ENCODE measurements around the gene SOX11. TPM values are rescaled to one million over a fixed set of nuclear protein-coding genes. Genes with fewer than 3 reads are reported as not detected.

The SOX11 gene
- polyA plus RNA-seq, 3 donors, result not detected

- H3K27me3 ChIP-seq (ENCODE audit: control insufficient read depth in 2 of 2, insufficient read depth in 2 of 2, low read length in 2 of 2), result no peaks in the 10 kb centered on the region
- H3K4me3 ChIP-seq (replicated peaks in 1 of 3; ENCODE audit: low read depth in 2 of 3, low read length in 3 of 3), result no peak overlapping the region
- H3K4me3 Mint-ChIP-seq, result no peak overlapping the region
- no peak overlapping the region for H3K27ac Mint-ChIP-seq
- intact Hi-C loops (cut with micrococcal nuclease), result no loop called here
- H3K36me3 ChIP-seq (replicated peaks in 1 of 2; ENCODE audit: control insufficient read depth in 1 of 2, insufficient read depth in 2 of 2, low read length in 2 of 2), result no peaks in the 10 kb centered on the region
- no peak for DNase-seq
- H3K4me2 ChIP-seq (replicated peaks; ENCODE audit: extremely low read depth, low read length, poor library complexity, severe bottlenecking), result no peak overlapping the region
- H4K20me1 ChIP-seq (ENCODE audit: insufficient read depth, low read length), result no peaks in the 10 kb centered on the region
- no peak overlapping the region for H3K9ac ChIP-seq (ENCODE audit: insufficient read depth, low read length, poor library complexity, severe bottlenecking)
- 97% methylated on average over 5 of the region's 7 CpGs for WGBS (ENCODE audit: insufficient coverage)
- TF ChIP-seq, protein P1, sequence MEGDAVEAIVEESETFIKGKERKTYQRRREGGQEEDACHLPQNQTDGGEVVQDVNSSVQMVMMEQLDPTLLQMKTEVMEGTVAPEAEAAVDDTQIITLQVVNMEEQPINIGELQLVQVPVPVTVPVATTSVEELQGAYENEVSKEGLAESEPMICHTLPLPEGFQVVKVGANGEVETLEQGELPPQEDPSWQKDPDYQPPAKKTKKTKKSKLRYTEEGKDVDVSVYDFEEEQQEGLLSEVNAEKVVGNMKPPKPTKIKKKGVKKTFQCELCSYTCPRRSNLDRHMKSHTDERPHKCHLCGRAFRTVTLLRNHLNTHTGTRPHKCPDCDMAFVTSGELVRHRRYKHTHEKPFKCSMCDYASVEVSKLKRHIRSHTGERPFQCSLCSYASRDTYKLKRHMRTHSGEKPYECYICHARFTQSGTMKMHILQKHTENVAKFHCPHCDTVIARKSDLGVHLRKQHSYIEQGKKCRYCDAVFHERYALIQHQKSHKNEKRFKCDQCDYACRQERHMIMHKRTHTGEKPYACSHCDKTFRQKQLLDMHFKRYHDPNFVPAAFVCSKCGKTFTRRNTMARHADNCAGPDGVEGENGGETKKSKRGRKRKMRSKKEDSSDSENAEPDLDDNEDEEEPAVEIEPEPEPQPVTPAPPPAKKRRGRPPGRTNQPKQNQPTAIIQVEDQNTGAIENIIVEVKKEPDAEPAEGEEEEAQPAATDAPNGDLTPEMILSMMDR (IDR thresholded peaks at IDR 0.05), result no peak
- no peak overlapping the region for H2AFZ ChIP-seq (ENCODE audit: insufficient read depth, low read depth, low read length, poor library complexity, severe bottlenecking)
- H3K27ac ChIP-seq (ENCODE audit: low read depth in 1 of 2, low read length in 2 of 2), result no peak overlapping the region
- no peaks in the 10 kb centered on the region for H3K4me1 ChIP-seq (ENCODE audit: control insufficient read depth in 1 of 2, insufficient read depth in 2 of 2, low read length in 2 of 2)
- no peaks in the 10 kb centered on the region for H3K79me2 ChIP-seq (ENCODE audit: insufficient read depth, low read length)
- peaks cover 6 to 10% (median 8%) of the 10 kb centered on the region in 7 donors for H3K9me3 Mint-ChIP-seq
- H3K36me3 Mint-ChIP-seq, result no peaks in the 10 kb centered on the region
- H3K27me3 Mint-ChIP-seq (ENCODE audit: low read depth in 3 of 3), result peaks cover 2% of the 10 kb centered on the region in 3 donors
- H3K4me1 Mint-ChIP-seq, result no peaks in the 10 kb centered on the region
- no peaks in the 10 kb centered on the region for H3K9me3 ChIP-seq (replicated peaks in 1 of 2; ENCODE audit: control insufficient read depth in 1 of 2, insufficient read depth in 1 of 2, low read length in 2 of 2)
Observed at GRCh38 chr2:5720426-5720825, 28.2 kb downstream of the SOX11 start.

DNA sequence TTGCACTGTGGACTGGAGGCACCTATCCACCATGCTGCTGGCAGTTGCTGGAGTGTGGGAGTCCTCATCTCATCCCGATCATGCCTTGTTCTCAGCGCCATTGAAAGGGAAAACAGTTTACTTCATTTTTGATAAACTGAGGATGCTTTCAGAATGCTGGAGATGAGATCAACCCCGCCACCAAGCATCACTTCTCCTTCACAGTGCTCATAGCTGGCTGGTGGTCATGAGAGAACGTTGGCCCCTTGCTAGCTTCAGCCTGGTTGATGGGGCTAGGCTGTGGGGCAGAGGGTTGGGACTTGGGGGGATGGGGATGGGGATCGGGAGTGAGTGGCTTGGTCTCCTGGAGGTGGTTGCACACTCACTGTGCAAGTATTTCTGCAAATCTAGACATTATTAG is 30.1 kb downstream of the SOX11 start:
- Histone ChIP-seq H3K9ac (ENCODE audit: insufficient read depth, low read length, poor library complexity, severe bottlenecking) (no peak overlapping the region), H3K4me1 (ENCODE audit: control insufficient read depth in 1 of 2, insufficient read depth in 2 of 2, low read length in 2 of 2) (no peaks in the 10 kb centered on the region), H3K9me3 (replicated peaks in 1 of 2; ENCODE audit: control insufficient read depth in 1 of 2, insufficient read depth in 1 of 2, low read length in 2 of 2) (peaks cover 0 to 8% of the 10 kb centered on the region in 2 donors), H2AFZ (ENCODE audit: insufficient read depth, low read depth, low read length, poor library complexity, severe bottlenecking) (no peak overlapping the region), H3K27me3 (ENCODE audit: control insufficient read depth in 2 of 2, insufficient read depth in 2 of 2, low read length in 2 of 2) (peaks cover 0 to 11% of the 10 kb centered on the region in 2 donors), H4K20me1 (ENCODE audit: insufficient read depth, low read length) (no peaks in the 10 kb centered on the region), H3K27ac (ENCODE audit: low read depth in 1 of 2, low read length in 2 of 2) (no peak overlapping the region), H3K79me2 (ENCODE audit: insufficient read depth, low read length) (no peaks in the 10 kb centered on the region), H3K36me3 (replicated peaks in 1 of 2; ENCODE audit: control insufficient read depth in 1 of 2, insufficient read depth in 2 of 2, low read length in 2 of 2) (no peaks in the 10 kb centered on the region), H3K4me2 (replicated peaks; ENCODE audit: extremely low read depth, low read length, poor library complexity, severe bottlenecking) (no peak overlapping the region), H3K4me3 (replicated peaks in 1 of 3; ENCODE audit: low read depth in 2 of 3, low read length in 3 of 3) (no peak overlapping the region)
- TF ChIP-seq, protein P1 (IDR thresholded peaks at IDR 0.05), result no peak
- intact Hi-C loops (cut with micrococcal nuclease), result no loop called here
- no CpG with 5 or more reads among the region's 5 CpGs for WGBS (ENCODE audit: insufficient coverage)
- H3K9me3 Mint-ChIP-seq, result peaks cover 6 to 12% (median 8%) of the 10 kb centered on the region in 7 donors
- no peak overlapping the region for H3K4me3 Mint-ChIP-seq
- no peak for DNase-seq
- no peaks in the 10 kb centered on the region for H3K4me1 Mint-ChIP-seq
- no peaks in the 10 kb centered on the region for H3K36me3 Mint-ChIP-seq
- peaks cover 11 to 13% (median 12%) of the 10 kb centered on the region in 3 donors for H3K27me3 Mint-ChIP-seq (ENCODE audit: low read depth in 3 of 3)
- H3K27ac Mint-ChIP-seq, result no peak overlapping the region

All from CD14-positive monocyte (primary cell).